Ishikawa (cell line): ENCODE data around the gene FAM83E.

Experiments
- CEBPB ChIP-seq: IDR thresholded peaks from 2 replicates; pipeline ENCODE4 v1.6.1; 2012
- RAD21 ChIP-seq: IDR thresholded peaks from 2 replicates; pipeline ENCODE4 v1.6.1; 2012; ENCODE audit warnings: low read depth
- YY1 ChIP-seq: IDR thresholded peaks from 2 replicates; pipeline ENCODE4 v1.6.1; 2012; ENCODE audit warnings: low read depth

- TF ChIP-seq CEBPB (no peak), YY1 (no peak), RAD21 (no peak)
These were observed 17.8 kb upstream of the FAM83E start for GRCh38 chr19:48632692-48633147.
